ENCODE results near the gene SLC44A3. TPM values are rescaled to one million over a fixed set of nuclear protein-coding genes. Genes with fewer than 3 reads are reported as not detected.

Gene SLC44A3
- polyA plus RNA-seq, 4 donors = 9.5 to 90.3 (median 19.5) TPM

DNA sequence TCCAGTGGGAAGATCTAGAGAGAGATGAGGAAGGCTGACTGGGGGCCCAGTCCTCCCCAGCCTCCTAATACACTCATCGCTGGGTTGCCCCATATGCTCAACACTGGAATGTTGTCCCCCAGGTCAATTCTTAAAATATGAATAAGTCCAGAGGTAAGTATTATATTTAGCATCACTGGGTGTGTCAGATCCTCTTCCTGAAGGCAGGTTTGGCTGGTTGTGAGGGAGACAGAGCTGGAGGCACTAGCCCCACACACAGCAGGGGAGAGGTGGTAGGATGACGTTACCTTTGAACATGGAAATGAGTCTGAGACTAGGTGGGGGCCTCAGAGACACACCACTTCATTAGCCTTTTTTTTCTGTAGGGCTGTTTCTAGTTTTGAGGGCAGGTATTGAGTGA is 42.6 kb downstream of the SLC44A3 start:
- H3K27ac ChIP-seq (ENCODE audit: low read depth in 1 of 3, low read length in 2 of 3) = peak overlapping the region in 2 of 3 donors; percentile 52 to 84
- no peak overlapping the region for H3K4me3 ChIP-seq (ENCODE audit: low read depth in 1 of 3, low read length in 3 of 3)
- peaks cover 0 to 13% (median 6%) of the 10 kb centered on the region in 3 donors for H3K4me1 ChIP-seq (ENCODE audit: control insufficient read depth in 3 of 3, insufficient read depth in 2 of 3, low read depth in 1 of 3, low read length in 2 of 3)
- 88 to 95% (median 90%) methylated on average over 2 of the region's 2 CpGs for WGBS, 3 donors
- H3K27me3 ChIP-seq (ENCODE audit: control insufficient read depth in 3 of 3, insufficient read depth in 3 of 3, low read length in 3 of 3) = no peaks in the 10 kb centered on the region
- H3K36me3 ChIP-seq (ENCODE audit: control insufficient read depth in 3 of 3, insufficient read depth in 2 of 3, low read depth in 1 of 3, low read length in 3 of 3) = peaks cover 0 to 33% (median 7%) of the 10 kb centered on the region in 3 donors
- FAIRE-seq (no peak), DNase-seq (no peak)
- no peaks in the 10 kb centered on the region for H3K9me3 ChIP-seq (ENCODE audit: control insufficient read depth in 2 of 2, insufficient read depth in 1 of 2, low read depth in 1 of 2, low read length in 1 of 2)

GRCh38 chr1:94863297-94863911 is 43.2 kb downstream of the SLC44A3 start:
- 6 to 17% (median 11%) methylated on average over 2 of the region's 2 CpGs for WGBS, 3 donors
- DNase-seq (no peak), FAIRE-seq (no peak)
- Histone ChIP-seq H3K4me3 (ENCODE audit: low read depth in 1 of 3, low read length in 3 of 3) (no peak overlapping the region), H3K9me3 (ENCODE audit: control insufficient read depth in 2 of 2, insufficient read depth in 1 of 2, low read depth in 1 of 2, low read length in 1 of 2) (no peaks in the 10 kb centered on the region), H3K27ac (ENCODE audit: low read depth in 1 of 3, low read length in 2 of 3) (peak overlapping the region in 2 of 3 donors; percentile 52 to 84), H3K36me3 (ENCODE audit: control insufficient read depth in 3 of 3, insufficient read depth in 2 of 3, low read depth in 1 of 3, low read length in 3 of 3) (peaks cover 0 to 31% (median 7%) of the 10 kb centered on the region in 3 donors), H3K4me1 (ENCODE audit: control insufficient read depth in 3 of 3, insufficient read depth in 2 of 3, low read depth in 1 of 3, low read length in 2 of 3) (peaks cover 0 to 13% (median 6%) of the 10 kb centered on the region in 3 donors), H3K27me3 (ENCODE audit: control insufficient read depth in 3 of 3, insufficient read depth in 3 of 3, low read length in 3 of 3) (no peaks in the 10 kb centered on the region)

DNA sequence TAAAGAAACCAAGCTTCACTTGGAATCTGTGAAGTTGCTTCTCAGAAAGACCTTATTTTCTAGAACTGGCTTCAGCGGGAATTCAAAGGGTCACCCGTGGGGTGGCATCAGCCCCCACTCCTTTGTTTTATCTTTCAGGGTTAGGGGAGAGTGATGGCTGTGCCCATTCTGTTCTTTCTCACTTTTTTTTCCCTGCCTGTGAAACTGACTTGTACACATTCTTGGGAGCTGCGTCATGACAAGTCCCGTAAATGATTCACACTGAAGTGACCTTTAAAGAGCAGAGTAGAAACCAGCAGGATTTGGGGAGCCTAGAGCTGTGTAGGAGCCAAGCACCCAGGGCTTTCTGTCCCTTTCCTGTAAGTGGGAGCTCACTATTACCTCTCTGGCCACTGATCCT is 43.8 kb downstream of the SLC44A3 start:
- Histone ChIP-seq H3K36me3 (ENCODE audit: control insufficient read depth in 3 of 3, insufficient read depth in 2 of 3, low read depth in 1 of 3, low read length in 3 of 3) (peaks cover 0 to 31% (median 11%) of the 10 kb centered on the region in 3 donors), H3K4me3 (ENCODE audit: low read depth in 1 of 3, low read length in 3 of 3) (no peak overlapping the region), H3K4me1 (ENCODE audit: control insufficient read depth in 3 of 3, insufficient read depth in 2 of 3, low read depth in 1 of 3, low read length in 2 of 3) (peaks cover 0 to 13% (median 6%) of the 10 kb centered on the region in 3 donors), H3K27ac (ENCODE audit: low read depth in 1 of 3, low read length in 2 of 3) (peak overlapping the region in 2 of 3 donors; percentile 52 to 73), H3K27me3 (ENCODE audit: control insufficient read depth in 3 of 3, insufficient read depth in 3 of 3, low read length in 3 of 3) (no peaks in the 10 kb centered on the region), H3K9me3 (ENCODE audit: control insufficient read depth in 2 of 2, insufficient read depth in 1 of 2, low read depth in 1 of 2, low read length in 1 of 2) (no peaks in the 10 kb centered on the region)
- FAIRE-seq (no peak), DNase-seq (peak; percentile 44 to 45)
- 33 to 58% (median 42%) methylated on average over 4 of the region's 4 CpGs for WGBS, 3 donors

DNA sequence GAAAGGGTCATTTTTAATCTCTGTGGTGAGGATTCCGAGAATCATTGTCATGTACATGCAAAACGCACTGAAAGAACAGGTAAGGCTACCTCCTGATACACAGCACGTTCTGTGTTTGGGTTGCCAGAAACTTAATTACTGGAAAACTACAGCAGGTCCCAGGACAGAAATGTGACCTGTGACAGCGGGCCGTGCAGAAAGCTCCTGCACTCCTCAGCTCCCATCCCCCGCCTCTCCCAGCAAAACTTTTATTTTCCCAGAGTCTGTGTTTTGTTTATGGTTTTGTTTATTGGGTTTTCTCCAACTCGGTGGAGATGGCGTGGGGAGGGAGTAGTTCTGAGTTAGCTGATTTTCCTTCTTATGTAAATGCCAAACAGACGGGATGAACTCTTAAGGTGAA is 44.7 kb downstream of the SLC44A3 start:
- peaks cover 0 to 13% (median 6%) of the 10 kb centered on the region in 3 donors for H3K4me1 ChIP-seq (ENCODE audit: control insufficient read depth in 3 of 3, insufficient read depth in 2 of 3, low read depth in 1 of 3, low read length in 2 of 3)
- H3K27me3 ChIP-seq (ENCODE audit: control insufficient read depth in 3 of 3, insufficient read depth in 3 of 3, low read length in 3 of 3) = no peaks in the 10 kb centered on the region
- H3K4me3 ChIP-seq (ENCODE audit: low read depth in 1 of 3, low read length in 3 of 3) = no peak overlapping the region
- H3K36me3 ChIP-seq (ENCODE audit: control insufficient read depth in 3 of 3, insufficient read depth in 2 of 3, low read depth in 1 of 3, low read length in 3 of 3) = peaks cover 0 to 24% (median 11%) of the 10 kb centered on the region in 3 donors
- H3K9me3 ChIP-seq (ENCODE audit: control insufficient read depth in 2 of 2, insufficient read depth in 1 of 2, low read depth in 1 of 2, low read length in 1 of 2) = no peaks in the 10 kb centered on the region
- DNase-seq (no peak), FAIRE-seq (no peak)
- H3K27ac ChIP-seq (ENCODE audit: low read depth in 1 of 3, low read length in 2 of 3) = peak overlapping the region in 2 of 3 donors; percentile 18 to 52
- 64 to 78% (median 73%) methylated on average over 9 of the region's 9 CpGs for WGBS, 3 donors

GRCh38 chr1:94865360-94865759 is 45.2 kb downstream of the SLC44A3 start:
- H3K9me3 ChIP-seq (ENCODE audit: control insufficient read depth in 2 of 2, insufficient read depth in 1 of 2, low read depth in 1 of 2, low read length in 1 of 2) = no peaks in the 10 kb centered on the region
- H3K36me3 ChIP-seq (ENCODE audit: control insufficient read depth in 3 of 3, insufficient read depth in 2 of 3, low read depth in 1 of 3, low read length in 3 of 3) = peaks cover 0 to 24% (median 11%) of the 10 kb centered on the region in 3 donors
- DNase-seq (no peak), FAIRE-seq (no peak)
- H3K27ac ChIP-seq (ENCODE audit: low read depth in 1 of 3, low read length in 2 of 3) = peak overlapping the region in 1 of 3 donors; percentile 89
- WGBS, 3 donors = 64 to 89% (median 80%) methylated on average over 4 of the region's 4 CpGs
- no peak overlapping the region for H3K4me3 ChIP-seq (ENCODE audit: low read depth in 1 of 3, low read length in 3 of 3)
- H3K27me3 ChIP-seq (ENCODE audit: control insufficient read depth in 3 of 3, insufficient read depth in 3 of 3, low read length in 3 of 3) = no peaks in the 10 kb centered on the region
- H3K4me1 ChIP-seq (ENCODE audit: control insufficient read depth in 3 of 3, insufficient read depth in 2 of 3, low read depth in 1 of 3, low read length in 2 of 3) = peaks cover 0 to 13% (median 6%) of the 10 kb centered on the region in 3 donors

GRCh38 chr1:94866164-94866807 is 46.1 kb downstream of the SLC44A3 start:
- DNase-seq (no peak), FAIRE-seq (no peak)
- 76 to 91% (median 90%) methylated on average over 4 of the region's 4 CpGs for WGBS, 3 donors
- no peaks in the 10 kb centered on the region for H3K9me3 ChIP-seq (ENCODE audit: control insufficient read depth in 2 of 2, insufficient read depth in 1 of 2, low read depth in 1 of 2, low read length in 1 of 2)
- peak overlapping the region in 2 of 3 donors; percentile 23 to 68 for H3K27ac ChIP-seq (ENCODE audit: low read depth in 1 of 3, low read length in 2 of 3)
- H3K4me1 ChIP-seq (ENCODE audit: control insufficient read depth in 3 of 3, insufficient read depth in 2 of 3, low read depth in 1 of 3, low read length in 2 of 3) = peaks cover 0 to 13% (median 6%) of the 10 kb centered on the region in 3 donors
- no peak overlapping the region for H3K4me3 ChIP-seq (ENCODE audit: low read depth in 1 of 3, low read length in 3 of 3)
- H3K27me3 ChIP-seq (ENCODE audit: control insufficient read depth in 3 of 3, insufficient read depth in 3 of 3, low read length in 3 of 3) = no peaks in the 10 kb centered on the region
- H3K36me3 ChIP-seq (ENCODE audit: control insufficient read depth in 3 of 3, insufficient read depth in 2 of 3, low read depth in 1 of 3, low read length in 3 of 3) = peaks cover 0 to 29% (median 11%) of the 10 kb centered on the region in 3 donors

GRCh38 chr1:94871031-94871430 is 50.9 kb downstream of the SLC44A3 start:
- Histone ChIP-seq H3K4me3 (ENCODE audit: low read depth in 1 of 3, low read length in 3 of 3) (no peak overlapping the region), H3K27me3 (ENCODE audit: control insufficient read depth in 3 of 3, insufficient read depth in 3 of 3, low read length in 3 of 3) (no peaks in the 10 kb centered on the region), H3K4me1 (ENCODE audit: control insufficient read depth in 3 of 3, insufficient read depth in 2 of 3, low read depth in 1 of 3, low read length in 2 of 3) (peaks cover 0 to 4% (median 0%) of the 10 kb centered on the region in 3 donors), H3K9me3 (ENCODE audit: control insufficient read depth in 2 of 2, insufficient read depth in 1 of 2, low read depth in 1 of 2, low read length in 1 of 2) (no peaks in the 10 kb centered on the region), H3K36me3 (ENCODE audit: control insufficient read depth in 3 of 3, insufficient read depth in 2 of 3, low read depth in 1 of 3, low read length in 3 of 3) (peaks cover 0 to 41% (median 13%) of the 10 kb centered on the region in 3 donors), H3K27ac (ENCODE audit: low read depth in 1 of 3, low read length in 2 of 3) (no peak overlapping the region)
- FAIRE-seq = no peak
- no peak for DNase-seq
- 88 to 97% (median 92%) methylated on average over 2 of the region's 2 CpGs for WGBS, 3 donors

DNA sequence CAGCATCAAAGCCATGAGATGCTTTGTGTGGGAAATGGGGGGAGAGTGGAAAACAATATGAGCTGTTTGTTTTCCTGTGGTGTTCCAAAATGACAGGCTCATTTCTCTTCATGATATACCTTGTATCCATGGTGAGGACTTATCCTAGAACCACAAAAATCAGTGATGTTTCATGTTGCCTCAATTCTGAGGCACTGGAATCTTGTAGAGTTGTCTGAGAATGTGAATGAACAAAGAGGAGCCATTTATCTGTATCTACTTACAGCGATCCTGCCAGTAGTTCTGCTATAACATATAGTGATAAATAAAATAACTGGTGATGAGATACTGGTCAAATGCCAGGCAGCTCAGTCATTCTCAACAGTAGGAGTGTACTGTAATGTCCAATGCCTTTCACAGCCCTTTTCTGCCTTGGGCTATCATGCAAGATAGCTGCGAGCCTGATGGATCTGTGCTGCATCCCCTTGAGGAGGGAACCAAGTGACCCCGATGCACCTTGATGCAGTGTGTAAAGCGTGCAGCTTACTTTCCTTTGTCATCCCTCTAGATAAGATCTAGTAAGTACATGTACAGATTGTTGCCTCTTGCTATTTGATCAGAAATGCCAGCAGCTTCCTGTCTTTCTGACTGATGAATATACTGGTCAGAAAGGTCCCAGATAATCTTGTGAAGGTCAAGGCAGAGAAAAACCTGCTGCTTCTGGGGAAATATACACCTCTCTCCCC is 52.8 kb downstream of the SLC44A3 start:
- 79 to 94% (median 89%) methylated on average over 4 of the region's 4 CpGs for WGBS, 3 donors
- no peak for FAIRE-seq
- H3K27ac ChIP-seq (ENCODE audit: low read depth in 1 of 3, low read length in 2 of 3) = no peak overlapping the region
- no peak for DNase-seq
- H3K36me3 ChIP-seq (ENCODE audit: control insufficient read depth in 3 of 3, insufficient read depth in 2 of 3, low read depth in 1 of 3, low read length in 3 of 3) = peaks cover 0 to 53% (median 8%) of the 10 kb centered on the region in 3 donors
- H3K4me1 ChIP-seq (ENCODE audit: control insufficient read depth in 3 of 3, insufficient read depth in 2 of 3, low read depth in 1 of 3, low read length in 2 of 3) = peaks cover 0 to 4% (median 0%) of the 10 kb centered on the region in 3 donors
- no peaks in the 10 kb centered on the region for H3K27me3 ChIP-seq (ENCODE audit: control insufficient read depth in 3 of 3, insufficient read depth in 3 of 3, low read length in 3 of 3)
- H3K4me3 ChIP-seq (ENCODE audit: low read depth in 1 of 3, low read length in 3 of 3) = no peak overlapping the region
- H3K9me3 ChIP-seq (ENCODE audit: control insufficient read depth in 2 of 2, insufficient read depth in 1 of 2, low read depth in 1 of 2, low read length in 1 of 2) = no peaks in the 10 kb centered on the region

Measured in small intestine (tissue), 7 donors.